ENCODE data around the gene RNLS. TPM values are rescaled to one million over a fixed set of nuclear protein-coding genes. Genes with fewer than 3 reads are reported as not detected.

The RNLS gene
- total RNA-seq, 1 donor from 2014 or later, result 8.7 TPM

DNA sequence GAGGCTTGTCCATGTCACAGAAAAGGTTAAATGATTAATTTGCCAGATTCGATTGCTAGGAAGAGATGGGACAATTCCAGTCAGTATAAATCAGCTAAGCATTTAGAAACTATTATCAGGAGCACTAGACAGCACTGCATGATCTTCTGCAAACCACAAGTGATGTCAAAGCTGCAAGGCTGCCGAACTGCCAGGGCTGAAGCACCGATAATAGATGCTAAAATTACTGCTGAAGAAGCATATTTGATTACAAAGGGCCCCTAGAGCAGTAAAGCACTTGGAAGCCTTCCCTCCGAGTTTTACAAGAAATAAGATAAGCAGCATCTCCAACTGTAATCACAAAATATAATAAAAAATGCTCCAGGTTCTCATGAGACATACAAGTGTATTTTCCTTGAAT is 40.6 kb downstream of the RNLS start:
- Histone ChIP-seq H3K36me3 (ENCODE audit: control insufficient read depth, insufficient read depth, low read length) (no peaks in the 10 kb centered on the region), H3K27me3 (ENCODE audit: control insufficient read depth, insufficient read depth, low read length) (no peaks in the 10 kb centered on the region), H3K4me3 (ENCODE audit: low read depth, low read length) (no peak overlapping the region)
- no peak for TF ChIP-seq CTCF (IDR thresholded peaks at IDR 0.05; ENCODE audit: insufficient read depth, low read length, severe bottlenecking)
- FAIRE-seq, result no peak
- no peak for DNase-seq (ENCODE audit: low read depth)

DNA sequence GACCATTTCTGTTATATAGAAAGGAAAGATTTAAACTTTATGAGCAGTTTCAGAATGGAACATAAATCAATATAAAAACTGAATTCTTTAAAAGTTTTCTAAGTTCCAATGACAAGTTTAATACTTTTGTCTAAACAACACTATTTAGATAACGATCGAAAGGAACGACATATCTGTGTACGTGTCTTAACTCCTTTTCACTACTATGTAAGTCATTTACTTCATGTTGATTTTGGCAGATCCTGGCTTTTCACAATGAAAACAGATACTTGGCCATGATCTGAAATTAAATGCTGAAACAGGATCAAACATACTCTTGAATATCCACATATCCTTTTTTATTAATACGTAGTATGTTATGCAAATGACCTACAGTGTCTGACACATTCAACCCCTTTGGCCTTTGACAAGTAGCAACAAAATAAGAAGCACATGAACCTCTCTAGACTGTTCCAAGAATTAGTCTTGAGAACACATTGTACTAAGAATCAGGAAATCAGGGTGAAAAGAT is 41.9 kb downstream of the RNLS start:
- H3K4me3 ChIP-seq (ENCODE audit: low read depth, low read length), result no peak overlapping the region
- TF ChIP-seq CTCF (IDR thresholded peaks at IDR 0.05; ENCODE audit: insufficient read depth, low read length, severe bottlenecking), result no peak
- H3K36me3 ChIP-seq (ENCODE audit: control insufficient read depth, insufficient read depth, low read length), result no peaks in the 10 kb centered on the region
- no peak for FAIRE-seq
- peak; percentile 85 for DNase-seq (ENCODE audit: low read depth)
- H3K27me3 ChIP-seq (ENCODE audit: control insufficient read depth, insufficient read depth, low read length), result no peaks in the 10 kb centered on the region

DNA sequence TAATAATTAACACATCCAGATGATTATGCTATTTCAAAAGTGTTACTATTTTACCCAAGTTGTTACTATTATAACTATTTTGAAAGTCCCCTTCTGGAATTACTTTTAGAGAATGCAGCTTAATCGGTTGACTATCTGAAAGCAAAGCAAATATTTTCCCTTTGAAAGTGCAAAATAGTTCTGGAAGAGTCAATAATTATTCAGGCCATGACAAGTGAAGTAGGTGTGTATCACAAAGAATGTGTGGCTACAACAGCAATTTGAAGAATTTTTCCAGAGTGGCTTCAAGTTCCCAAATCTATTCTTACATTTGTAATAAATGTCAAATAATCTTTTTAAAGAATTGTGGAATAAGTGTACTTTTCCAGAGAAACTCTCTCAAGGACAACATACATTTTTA is 42.8 kb downstream of the RNLS start:
- no peak for FAIRE-seq
- no peak for TF ChIP-seq CTCF (IDR thresholded peaks at IDR 0.05; ENCODE audit: insufficient read depth, low read length, severe bottlenecking)

DNA sequence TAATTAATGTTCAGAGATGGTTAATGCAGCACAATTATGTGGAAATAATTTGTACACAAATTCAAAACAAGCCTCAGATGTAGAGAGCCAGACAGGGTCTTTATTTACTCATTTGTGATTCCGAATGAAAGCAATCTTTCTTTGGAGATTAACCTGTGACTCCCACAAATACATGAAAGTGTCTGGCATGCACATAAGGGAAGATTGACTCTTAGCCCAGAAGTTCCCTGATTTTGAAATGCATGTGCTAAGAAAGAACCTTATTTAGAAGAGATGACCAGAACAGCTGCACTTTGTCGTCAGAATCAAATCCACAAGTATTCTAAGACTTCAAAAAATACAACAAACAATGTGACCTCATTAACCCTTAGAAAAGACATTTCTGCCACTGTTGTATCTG is 45.1 kb downstream of the RNLS start:
- no peak for FAIRE-seq
- DNase-seq (ENCODE audit: low read depth), result no peak
- Histone ChIP-seq H3K4me3 (ENCODE audit: low read depth, low read length) (no peak overlapping the region), H3K27me3 (ENCODE audit: control insufficient read depth, insufficient read depth, low read length) (no peaks in the 10 kb centered on the region), H3K36me3 (ENCODE audit: control insufficient read depth, insufficient read depth, low read length) (no peaks in the 10 kb centered on the region)
- no peak for TF ChIP-seq CTCF (IDR thresholded peaks at IDR 0.05; ENCODE audit: insufficient read depth, low read length, severe bottlenecking)

More for the DNA sequence above, 42.8 kb downstream of the RNLS start:
- Histone ChIP-seq H3K36me3 (ENCODE audit: control insufficient read depth, insufficient read depth, low read length) (no peaks in the 10 kb centered on the region), H3K4me3 (ENCODE audit: low read depth, low read length) (no peak overlapping the region), H3K27me3 (ENCODE audit: control insufficient read depth, insufficient read depth, low read length) (no peaks in the 10 kb centered on the region)
- peak; percentile 56 for DNase-seq (ENCODE audit: low read depth)

DNA sequence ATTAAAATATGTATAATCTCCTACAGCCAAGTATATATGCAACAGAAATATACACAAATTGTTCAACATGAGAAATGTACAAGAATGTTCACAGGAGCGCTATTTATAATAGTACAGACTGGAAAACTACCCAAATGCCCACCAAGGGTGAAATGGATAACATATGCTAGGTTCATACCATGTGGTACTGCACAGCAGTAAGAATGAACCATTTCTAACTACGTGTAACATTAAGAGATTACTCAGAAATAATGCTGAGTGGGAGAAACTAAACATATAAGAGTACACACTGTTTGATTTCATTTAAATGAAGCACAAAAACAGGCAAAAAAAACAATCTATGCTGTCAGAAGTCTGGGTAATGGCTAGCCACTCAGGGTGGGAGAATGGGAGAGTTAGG is 45.8 kb downstream of the RNLS start:
- no peak for TF ChIP-seq CTCF (IDR thresholded peaks at IDR 0.05; ENCODE audit: insufficient read depth, low read length, severe bottlenecking)
- Histone ChIP-seq H3K4me3 (ENCODE audit: low read depth, low read length) (no peak overlapping the region), H3K27me3 (ENCODE audit: control insufficient read depth, insufficient read depth, low read length) (no peaks in the 10 kb centered on the region), H3K36me3 (ENCODE audit: control insufficient read depth, insufficient read depth, low read length) (no peaks in the 10 kb centered on the region)
- FAIRE-seq (no peak), DNase-seq (ENCODE audit: low read depth) (no peak)

- no peaks in the 10 kb centered on the region for H3K27me3 ChIP-seq (ENCODE audit: control insufficient read depth, insufficient read depth, low read length)
- DNase-seq (ENCODE audit: low read depth) (no peak), FAIRE-seq (no peak)
- no peak overlapping the region for H3K4me3 ChIP-seq (ENCODE audit: low read depth, low read length)
- no peak for TF ChIP-seq CTCF (IDR thresholded peaks at IDR 0.05; ENCODE audit: insufficient read depth, low read length, severe bottlenecking)
- H3K36me3 ChIP-seq (ENCODE audit: control insufficient read depth, insufficient read depth, low read length), result no peaks in the 10 kb centered on the region
Measured at GRCh38 chr10:88536437-88536836, 46.7 kb downstream of the RNLS start.
